HL-60/S4 treated with phorbol 12-myristate 13-acetate at 8.2 ng/mL for 4 days and 3 days (cell line): ENCODE data around the gene PRXL2B.

Experiments
- in situ Hi-C: fragments of 300-500 bp; cut with MboI; formaldehyde crosslinking; loops from 2 replicates; pipeline ENCODE4 v1.15.0; 2022; ENCODE audit warnings: low sequenced_read_pairs

The PRXL2B gene

GRCh38 chr1:2583331-2583791 lies 3.2 kb upstream of the PRXL2B start:
- in situ Hi-C loops: no loop called here

- in situ Hi-C loops: no loop called here
These were observed 2.7 kb upstream of the PRXL2B start for GRCh38 chr1:2583871-2584351.

GRCh38 chr1:2584686-2585317 lies 1.8 kb upstream of the PRXL2B start:
- in situ Hi-C loops: no loop called here

- in situ Hi-C loops: no loop called here
These were observed 1.1 kb upstream of the PRXL2B start for GRCh38 chr1:2585318-2586092.

- in situ Hi-C loops: no loop called here
These were observed 688 bp downstream of the PRXL2B start for GRCh38 chr1:2587071-2587859.

- in situ Hi-C loops: no loop called here
These were observed 1.4 kb downstream of the PRXL2B start for GRCh38 chr1:2587860-2588571.

- in situ Hi-C loops: no loop called here
These were observed 2.3 kb downstream of the PRXL2B start for GRCh38 chr1:2588661-2589430.

- in situ Hi-C loops: no loop called here
These were observed 3.1 kb downstream of the PRXL2B start for GRCh38 chr1:2589431-2590232.

- in situ Hi-C loops: no loop called here
These were observed 3.9 kb downstream of the PRXL2B start for GRCh38 chr1:2590233-2591141.

- in situ Hi-C loops: no loop called here
These were observed 4.6 kb downstream of the PRXL2B start for GRCh38 chr1:2591233-2591580.

- in situ Hi-C loops: no loop called here
These were observed 5.1 kb downstream of the PRXL2B start for GRCh38 chr1:2591581-2592261.

GRCh38 chr1:2592672-2593071 lies 6.1 kb downstream of the PRXL2B start:
- in situ Hi-C loops: no loop called here

- in situ Hi-C loops: no loop called here
These were observed 6.8 kb downstream of the PRXL2B start for GRCh38 chr1:2593251-2593878.

GRCh38 chr1:2594001-2594640 lies 7.5 kb downstream of the PRXL2B start:
- in situ Hi-C loops: no loop called here

GRCh38 chr1:2594641-2595131 lies 8.1 kb downstream of the PRXL2B start:
- in situ Hi-C loops: no loop called here

GRCh38 chr1:2595261-2595811 lies 8.8 kb downstream of the PRXL2B start:
- in situ Hi-C loops: no loop called here
